Measurements from ENCODE around the gene AP1G1.
"Not testable (repeated sequence)": the region's sequence is repeated elsewhere in the genome, so short reads cannot be mapped to it uniquely, and the experiment has no call there.

AP1G1 gene

GRCh38 chr16:71700831-71701230 is 107.8 kb downstream of the AP1G1 start:
- no peak for DNase-seq (ENCODE audit: low read depth)

- no peak for DNase-seq (ENCODE audit: low read depth)
Observed at GRCh38 chr16:71698491-71698890, 110.1 kb downstream of the AP1G1 start.

GRCh38 chr16:71693164-71693563 is 115.5 kb downstream of the AP1G1 start:
- no peak for DNase-seq (ENCODE audit: low read depth)

- DNase-seq (ENCODE audit: low read depth): no peak
Observed at GRCh38 chr16:71689901-71690300, 118.7 kb downstream of the AP1G1 start.

- DNase-seq (ENCODE audit: low read depth): no peak
Observed at GRCh38 chr16:71687861-71688260, 120.8 kb downstream of the AP1G1 start.

- not testable (repeated sequence) for DNase-seq (ENCODE audit: low read depth)
Observed at GRCh38 chr16:71684280-71684679, 124.4 kb downstream of the AP1G1 start.

GRCh38 chr16:71681360-71681759 is 127.3 kb downstream of the AP1G1 start:
- DNase-seq (ENCODE audit: low read depth): no peak
